HG03097 (cell line): ENCODE measurements around the gene SNAPC1.
"Not testable (repeated sequence)": the region's sequence is repeated elsewhere in the genome, so short reads cannot be mapped to it uniquely, and the experiment has no call there.

Experiments used
- ATAC-seq: cut with Tn5 transposase; IDR thresholded peaks from one replicate; pipeline ENCODE4 v1.9.1; 2021; ENCODE audit not compliant: unreplicated experiment, low FRiP score

The SNAPC1 gene

GRCh38 chr14:61749264-61749663 lies 13.0 kb upstream of the SNAPC1 start:
- ATAC-seq: no peak

GRCh38 chr14:61749867-61750266 lies 12.4 kb upstream of the SNAPC1 start:
- ATAC-seq: no peak

GRCh38 chr14:61750708-61751474 lies 11.3 kb upstream of the SNAPC1 start:
- peak; percentile 94 for ATAC-seq

- ATAC-seq: no peak
These were observed 10.7 kb upstream of the SNAPC1 start for GRCh38 chr14:61751475-61751989.

GRCh38 chr14:61752626-61753025 lies 9.6 kb upstream of the SNAPC1 start:
- ATAC-seq: peak; percentile 31

- ATAC-seq: no peak
These were observed 8.6 kb upstream of the SNAPC1 start for GRCh38 chr14:61753631-61754030.

- no peak for ATAC-seq
These were observed 7.4 kb upstream of the SNAPC1 start for GRCh38 chr14:61754627-61755381.

- ATAC-seq: not testable (repeated sequence)
These were observed 6.9 kb upstream of the SNAPC1 start for GRCh38 chr14:61755382-61755742.

GRCh38 chr14:61756135-61756534 lies 6.1 kb upstream of the SNAPC1 start:
- no peak for ATAC-seq

- ATAC-seq: no peak
These were observed 2.3 kb upstream of the SNAPC1 start for GRCh38 chr14:61759878-61760277.

GRCh38 chr14:61761557-61761956 lies 663 bp upstream of the SNAPC1 start:
- ATAC-seq: no peak

GRCh38 chr14:61764342-61765122 lies 2.3 kb downstream of the SNAPC1 start:
- no peak for ATAC-seq

GRCh38 chr14:61765225-61765943 lies 3.2 kb downstream of the SNAPC1 start:
- no peak for ATAC-seq

GRCh38 chr14:61766151-61766550 lies 3.9 kb downstream of the SNAPC1 start:
- no peak for ATAC-seq

- ATAC-seq: no peak
These were observed 6.0 kb downstream of the SNAPC1 start for GRCh38 chr14:61768240-61768639.

- no peak for ATAC-seq
These were observed 7.7 kb downstream of the SNAPC1 start for GRCh38 chr14:61769893-61770292.

- ATAC-seq: no peak
These were observed 12.6 kb downstream of the SNAPC1 start for GRCh38 chr14:61774861-61775260.

- ATAC-seq: peak; percentile 67
These were observed 17.9 kb downstream of the SNAPC1 start for GRCh38 chr14:61780125-61780524.

GRCh38 chr14:61797309-61797708 lies 35.1 kb downstream of the SNAPC1 start:
- ATAC-seq: no peak

- ATAC-seq: no peak
These were observed 39.9 kb downstream of the SNAPC1 start for GRCh38 chr14:61802010-61802568.
